CD4-positive, alpha-beta T cell (primary cell): Measurements from ENCODE around the gene ADAMTS18. TPM values are rescaled to one million over a fixed set of nuclear protein-coding genes. Genes with fewer than 3 reads are reported as not detected.

ENCODE experiments used
- ATAC-seq: fragments of 200-7000 bp; cut with Tn5 transposase; one replicate; pipeline ENCODE4 v1.10.0; 2022; ENCODE audit warnings: mild to moderate bottlenecking; ENCODE audit not compliant: poor library complexity
- CTCF ChIA-PET: fragments of 350-600 bp; sonication (Branson Sonifier 250); formaldehyde crosslinking; loops from one replicate; lab custom pipeline; 2021; ENCODE audit warnings: antibody characterized with exemption, inconsistent platforms; lab: Charles Lee
- POLR2A ChIA-PET: fragments of 350-600 bp; sonication (Branson Sonifier 250); formaldehyde crosslinking; loops from one replicate; lab custom pipeline; 2021; ENCODE audit warnings: antibody characterized with exemption, inconsistent platforms; lab: Charles Lee
- DNase-seq, 14 experiments: peaks; one replicate each; pipeline ENCODE4 v3.0.0-alpha.2; 2013 to 2020; ENCODE audit warnings: mixed read lengths in 2 of 14
- H3K27ac ChIP-seq, 2 donors: one replicate each; pipeline versions ENCODE4 v1.5.1 to v1.7.0; 2013; ENCODE audit warnings: low read length in 2 of 2, low read depth in 1 of 2, mild to moderate bottlenecking in 1 of 2
- H3K27me3 ChIP-seq, 2 experiments: 1 replicate in 1 of 2; 2 replicates in 1 of 2; pipeline versions ENCODE4 v1.6.1 to v1.7.0; 2013; ENCODE audit warnings: low read length in 2 of 2, control low read depth in 1 of 2, mild to moderate bottlenecking in 1 of 2, moderate library complexity in 1 of 2; ENCODE audit not compliant: insufficient read depth in 2 of 2, control insufficient read depth in 1 of 2
- H3K36me3 ChIP-seq: one replicate; pipeline ENCODE4 v1.6.1; 2013; ENCODE audit warnings: low read length, control low read depth; ENCODE audit not compliant: insufficient read depth
- H3K4me1 ChIP-seq: one replicate; pipeline ENCODE4 v1.6.1; 2013; ENCODE audit warnings: low read length, control low read depth; ENCODE audit not compliant: insufficient read depth
- H3K4me3 ChIP-seq: one replicate; pipeline ENCODE4 v1.5.1; 2013; ENCODE audit warnings: mild to moderate bottlenecking, low read length, moderate library complexity
- H3K9me3 ChIP-seq, 2 experiments: 1 replicate in 1 of 2; 2 replicates in 1 of 2; pipeline versions ENCODE4 v1.6.1 to v1.7.0; 2013; ENCODE audit warnings: low read length in 2 of 2, mild to moderate bottlenecking in 2 of 2, control low read depth in 1 of 2, moderate library complexity in 1 of 2; ENCODE audit not compliant: control insufficient read depth in 1 of 2, insufficient read depth in 1 of 2
- H3K27ac Mint-ChIP-seq: one replicate; pipeline ENCODE4 v1.8.0; 2020; ENCODE audit warnings: mixed read lengths
- H3K27me3 Mint-ChIP-seq: one replicate; pipeline ENCODE4 v1.8.0; 2021; ENCODE audit warnings: mixed read lengths
- H3K36me3 Mint-ChIP-seq: one replicate; pipeline ENCODE4 v1.8.0; 2021; ENCODE audit warnings: low read depth, mixed read lengths
- H3K4me1 Mint-ChIP-seq: one replicate; pipeline ENCODE4 v1.8.0; 2021; ENCODE audit warnings: low read depth, mixed read lengths
- H3K4me3 Mint-ChIP-seq: one replicate; pipeline ENCODE4 v1.8.0; 2020; ENCODE audit warnings: mild to moderate bottlenecking, mixed read lengths
- H3K9me3 Mint-ChIP-seq: one replicate; pipeline ENCODE4 v1.8.0; 2020; ENCODE audit warnings: mixed read lengths
- CTCF ChIP-seq: fragments of 200-600 bp; IDR thresholded peaks from one replicate; pipeline ENCODE4 v1.8.0; 2022; ENCODE audit warnings: antibody characterized with exemption, mild to moderate bottlenecking
- intact Hi-C, 2 experiments: fragments of 100-400 bp; cut with DNase I in 1 of 2; cut with micrococcal nuclease in 1 of 2; formaldehyde crosslinking; loops; one replicate each; pipeline versions ENCODE4 v1.15.1 to v1.9.0; 2023 to 2025; cut with DNase I, micrococcal nuclease
- total RNA-seq, 174 experiments: library from RNA in 2 of 174; stranded (reverse) in 2 of 174; gene quantifications; one replicate each; pipeline ENCODE4 v1.2.3 and lab custom pipeline; 2021 to 2026

ADAMTS18 gene
- total RNA-seq, 2 experiments from 2014 or later: not detected

GRCh38 chr16:77434022-77434529 is 758 bp downstream of the ADAMTS18 start:
- Histone ChIP-seq H3K27me3 (peaks cover 16 to 29% of the 10 kb centered on the region in 2 experiments), H3K4me1 (no peaks in the 10 kb centered on the region), H3K9me3 (no peaks in the 10 kb centered on the region), H3K36me3 (no peaks in the 10 kb centered on the region), H3K27ac (no peak overlapping the region), H3K4me3 (no peak overlapping the region)
- CTCF ChIA-PET: no interaction called here
- intact Hi-C loops: no loop called here
- ATAC-seq (no peak), DNase-seq (no peak)
- Mint-ChIP-seq H3K27ac (no peak overlapping the region), H3K36me3 (no peaks in the 10 kb centered on the region), H3K9me3 (no peaks in the 10 kb centered on the region), H3K4me3 (no peak overlapping the region), H3K4me1 (no peaks in the 10 kb centered on the region), H3K27me3 (peaks cover 67% of the 10 kb centered on the region)
- TF ChIP-seq CTCF: no peak
- POLR2A ChIA-PET: no interaction called here

- no peak for TF ChIP-seq CTCF
- Mint-ChIP-seq H3K27ac (no peak overlapping the region), H3K9me3 (peaks cover 1% of the 10 kb centered on the region), H3K4me3 (no peak overlapping the region), H3K4me1 (no peaks in the 10 kb centered on the region), H3K36me3 (no peaks in the 10 kb centered on the region), H3K27me3 (peaks cover 65% of the 10 kb centered on the region)
- Histone ChIP-seq H3K9me3 (no peaks in the 10 kb centered on the region), H3K27me3 (peaks cover 16 to 29% of the 10 kb centered on the region in 2 experiments), H3K27ac (no peak overlapping the region), H3K4me1 (no peaks in the 10 kb centered on the region), H3K36me3 (no peaks in the 10 kb centered on the region), H3K4me3 (no peak overlapping the region)
- ATAC-seq: no peak
- no peak for DNase-seq
- POLR2A ChIA-PET: no interaction called here
- intact Hi-C loops: no loop called here
- CTCF ChIA-PET: no interaction called here
Measured at GRCh38 chr16:77433146-77433545, 1.7 kb downstream of the ADAMTS18 start.

- H3K27ac ChIP-seq: no peak overlapping the region
- no peaks in the 10 kb centered on the region for H3K36me3 ChIP-seq
- ChIA-PET CTCF (no interaction called here), POLR2A (no interaction called here)
- H3K9me3 Mint-ChIP-seq: peaks cover 3% of the 10 kb centered on the region
- H3K27me3 Mint-ChIP-seq: peaks cover 61% of the 10 kb centered on the region
- no peaks in the 10 kb centered on the region for H3K4me1 ChIP-seq
- intact Hi-C loops: no loop called here
- H3K27me3 ChIP-seq: peaks cover 16 to 29% of the 10 kb centered on the region in 2 experiments
- TF ChIP-seq CTCF: no peak
- H3K4me1 Mint-ChIP-seq: no peaks in the 10 kb centered on the region
- H3K9me3 ChIP-seq: no peaks in the 10 kb centered on the region
- DNase-seq: no peak
- H3K4me3 ChIP-seq: no peak overlapping the region
- H3K27ac Mint-ChIP-seq: no peak overlapping the region
- no peaks in the 10 kb centered on the region for H3K36me3 Mint-ChIP-seq
- no peak for ATAC-seq
- no peak overlapping the region for H3K4me3 Mint-ChIP-seq
Measured at GRCh38 chr16:77432264-77432663, 2.6 kb downstream of the ADAMTS18 start.
